Measurements from ENCODE around the gene ZSWIM1.

- TF ChIP-seq CTCF (IDR thresholded peaks at IDR 0.05) (no peak), POLR2A (IDR thresholded peaks at IDR 0.05) (no peak)
Observed at GRCh38 chr20:45834797-45835161, 46.2 kb upstream of the ZSWIM1 start.

All from testis (tissue), 2 donors.